ENCODE results near the gene RRP8. TPM values are rescaled to one million over a fixed set of nuclear protein-coding genes. Genes with fewer than 3 reads are reported as not detected.
A peak's percentile ranks its signal among the peaks of the same experiment; 100 is the strongest.

The RRP8 gene
- total and polyA plus RNA-seq, 2 of the 8 experiments (the other 6 are each of a cell fraction or from before 2014, with no cell fraction given), result 4.2 to 14.9 TPM

DNA sequence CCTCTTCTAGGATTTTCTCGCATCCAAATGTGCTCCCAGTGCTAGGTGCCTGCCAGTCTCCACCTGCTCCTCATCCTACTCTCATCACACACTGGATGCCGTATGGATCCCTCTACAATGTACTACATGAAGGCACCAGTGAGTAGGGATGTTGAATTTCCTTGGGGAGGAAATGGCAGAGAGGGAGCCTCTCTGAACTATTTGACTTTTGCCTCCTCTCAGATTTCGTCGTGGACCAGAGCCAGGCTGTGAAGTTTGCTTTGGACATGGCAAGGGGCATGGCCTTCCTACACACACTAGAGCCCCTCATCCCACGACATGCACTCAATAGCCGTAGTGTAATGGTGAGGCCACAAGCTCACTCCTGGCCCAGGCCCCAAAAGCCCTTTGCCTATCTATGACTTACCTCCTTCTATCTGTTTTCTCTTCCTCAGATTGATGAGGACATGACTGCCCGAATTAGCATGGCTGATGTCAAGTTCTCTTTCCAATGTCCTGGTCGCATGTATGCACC is 6.1 kb upstream of the RRP8 start:
- Histone ChIP-seq H4K8ac (ENCODE audit: extremely low read depth, insufficient read depth, low read length) (no peak overlapping the region), H2AFZ (ENCODE audit: low read length) (no peak overlapping the region), H3K23ac (ENCODE audit: insufficient read length) (no peak overlapping the region), H2BK5ac (ENCODE audit: low read depth, low read length) (no peak overlapping the region), H4K5ac (ENCODE audit: insufficient read length, low read depth, low read length) (no peak overlapping the region), H4K20me1 (replicated peaks in 1 of 2; ENCODE audit: control insufficient read depth in 1 of 2, insufficient read depth in 2 of 2, low read length in 2 of 2) (no peaks in the 10 kb centered on the region), H3K9ac (replicated peaks in 1 of 4; ENCODE audit: extremely low read depth in 1 of 4, low read depth in 3 of 4, low read length in 3 of 4) (no peak overlapping the region), H2BK120ac (replicated peaks; ENCODE audit: low read depth, low read length) (no peak overlapping the region), H3K79me1 (ENCODE audit: low read depth, low read length) (peaks cover 5% of the 10 kb centered on the region; the same call in 1 of the 2 replicates), H3K27ac (ENCODE audit: low read depth, low read length) (no peak overlapping the region), H3K56ac (replicated peaks; ENCODE audit: insufficient read length, low read depth, low read length) (no peak overlapping the region), H3K4me1 (replicated peaks in 1 of 4; ENCODE audit: control insufficient read depth in 3 of 4, insufficient read depth in 4 of 4, low read length in 3 of 4) (peaks cover 4 to 25% (median 12%) of the 10 kb centered on the region in 4 experiments), H2BK15ac (ENCODE audit: low read length) (no peak overlapping the region), H4K91ac (replicated peaks; ENCODE audit: insufficient read length, low read length) (no peak overlapping the region), H3K36me3 (ENCODE audit: control insufficient read depth in 2 of 4, insufficient read depth in 4 of 4, low read length in 3 of 4) (peaks cover 17 to 36% (median 31%) of the 10 kb centered on the region in 4 experiments), H3K18ac (ENCODE audit: extremely low read depth, low read length) (no peak overlapping the region), H3K4ac (replicated peaks; ENCODE audit: insufficient read length, low read depth, low read length) (no peak overlapping the region), H3K4me3 (ENCODE audit: extremely low read depth in 1 of 4, insufficient read depth in 2 of 4, low read depth in 3 of 4, low read length in 4 of 4) (no peak overlapping the region), H3K27me3 (replicated peaks in 1 of 4; ENCODE audit: control insufficient read depth in 3 of 4, extremely low read depth in 1 of 4, insufficient read depth in 3 of 4, low read length in 3 of 4) (no peaks in the 10 kb centered on the region), H3K4me2 (ENCODE audit: insufficient read depth in 1 of 2, low read depth in 2 of 2, low read length in 2 of 2) (no peak overlapping the region), H3K23me2 (ENCODE audit: low read depth, low read length) (peaks cover 11% of the 10 kb centered on the region), H3K14ac (ENCODE audit: insufficient read length) (no peak overlapping the region), H3K79me2 (ENCODE audit: control insufficient read depth in 1 of 2, insufficient read depth in 2 of 2, low read length in 2 of 2) (peaks cover 0 to 36% of the 10 kb centered on the region in 2 experiments; a peak in 2 of 4 replicates), H2BK12ac (ENCODE audit: low read depth, low read length) (no peak overlapping the region), H3K9me3 (ENCODE audit: insufficient read depth in 2 of 2, low read depth in 1 of 2, low read length in 1 of 2) (no peaks in the 10 kb centered on the region), H2BK20ac (ENCODE audit: low read length) (no peak overlapping the region), H2AK5ac (ENCODE audit: low read depth, low read length) (no peak overlapping the region)
- ChIA-PET POLR2A (ENCODE audit: partially characterized antibody) (interaction anchor here (0.6 to 4.8 kb wide), 8 partner anchors 9 to 123 kb away, joined by 3 to 31 read pairs (median 4); partner anchors contain the start of gene TPP1), CTCF (ENCODE audit: partially characterized antibody) (interaction anchor here (1.1 kb wide), 1 partner anchor 78 kb away, joined by 3 read pairs; no protein-coding TSS in a partner anchor)
- no peak for FAIRE-seq
- TF ChIP-seq RBBP5 (IDR thresholded peaks at IDR 0.05; ENCODE audit: borderline replicate concordance, low read depth, low read length) (no peak), EP300 (IDR thresholded peaks at IDR 0.05; ENCODE audit: borderline replicate concordance in 1 of 2, low read depth in 2 of 2, low read length in 2 of 2) (no peak), POLR2A (IDR thresholded peaks at IDR 0.05; ENCODE audit: control extremely low read depth in 1 of 2, low read depth in 2 of 2, low read length in 2 of 2) (0 out of 3 replicates have a peak, but pooled peaks of 1 of the 2 experiments have one; percentile 33)
- 89% methylated on average over 8 of the region's 8 CpGs; no CpG with 5 or more reads in 1 of the 2 experiments for WGBS, 2 experiments (ENCODE audit: extremely low coverage in 1 of 2, insufficient coverage in 1 of 2, insufficient read length in 1 of 2, insufficient replicate concordance in 2 of 2, low coverage in 1 of 2, low lambda C conversion rate in 2 of 2, missing lambda C conversion rate in 1 of 2)
- no peak for DNase-seq (ENCODE audit: low read depth in 1 of 2, low spot score in 2 of 2)
